GM10248 (cell line): ENCODE measurements around the gene CT45A10.
"Not testable (repeated sequence)": the region's sequence is repeated elsewhere in the genome, so short reads cannot be mapped to it uniquely, and the experiment has no call there.

ENCODE experiments used
- CTCF ChIA-PET: fragments of 300-600 bp; sonication (Branson Sonifier 250); formaldehyde crosslinking; extraction: SDS; loops from one replicate; lab custom pipeline; 2021; ENCODE audit warnings: antibody characterized with exemption; lab: Yijun Ruan, JAX
- POLR2A ChIA-PET: fragments of 350-650 bp; sonication (Branson Sonifier 250); formaldehyde crosslinking; extraction: SDS; loops from one replicate; lab custom pipeline; 2020; ENCODE audit warnings: antibody characterized with exemption; lab: Yijun Ruan, JAX
- DNase-seq: peaks from one replicate; pipeline ENCODE4 v3.0.0; 2012; ENCODE audit errors: extremely low spot score
- CTCF ChIP-seq: IDR thresholded peaks from 2 replicates; pipeline ENCODE4 v1.5.1; 2012; ENCODE audit warnings: mild to moderate bottlenecking, low read depth; ENCODE audit errors: extremely low read depth, missing control alignments, control extremely low read depth

Gene CT45A10

GRCh38 chrX:135893294-135893817 is at the start of gene CT45A10, which contains the start of gene SAGE1:
TSS of gene CT45A10 (minus strand) at chrX:135893444. CDS start at chrX:135885344, 8,100 bp downstream.
TSS of gene SAGE1 (plus strand) at chrX:135893716. CDS start at chrX:135896243, 2,527 bp downstream.
- POLR2A ChIA-PET: no interaction called here
- no peak for DNase-seq
- TF ChIP-seq CTCF: no peak
- CTCF ChIA-PET: no interaction called here

GRCh38 chrX:135931644-135932487 is 38.6 kb upstream of the CT45A10 start:
- ChIA-PET POLR2A (no interaction called here), CTCF (interaction anchor here (1.1 to 2.4 kb wide), 9 partner anchors 9 to 256 kb away, joined by 3 to 12 read pairs (median 4); no protein-coding TSS in a partner anchor)
- TF ChIP-seq CTCF: peak; percentile 50
- peak; percentile 9 for DNase-seq

GRCh38 chrX:135927897-135928296 is 34.7 kb upstream of the CT45A10 start:
- ChIA-PET POLR2A (no interaction called here), CTCF (no interaction called here)
- no peak for DNase-seq
- no peak for TF ChIP-seq CTCF

- POLR2A ChIA-PET: no interaction called here
- DNase-seq: no peak
- CTCF ChIA-PET: no interaction called here
Observed at GRCh38 chrX:135923353-135923752, 30.1 kb upstream of the CT45A10 start.

GRCh38 chrX:135920516-135920915 is 27.3 kb upstream of the CT45A10 start:
- POLR2A ChIA-PET, DNase-seq: not testable (repeated sequence)
- CTCF ChIA-PET: interaction anchor here (1.3 kb wide), 1 partner anchor 12 kb away, joined by 5 read pairs; no protein-coding TSS in a partner anchor

More at GRCh38 chrX:135923353-135923752, 30.1 kb upstream of the CT45A10 start:
- peak; percentile 14 for TF ChIP-seq CTCF

GRCh38 chrX:135914404-135914803 is 21.2 kb upstream of the CT45A10 start:
- TF ChIP-seq CTCF: no peak
- POLR2A ChIA-PET: no interaction called here
- CTCF ChIA-PET: no interaction called here
- no peak for DNase-seq

- CTCF ChIA-PET: no interaction called here
Observed at GRCh38 chrX:135910251-135910650, 17.0 kb upstream of the CT45A10 start.

More at GRCh38 chrX:135910251-135910650, 17.0 kb upstream of the CT45A10 start:
- TF ChIP-seq CTCF: no peak
- POLR2A ChIA-PET: no interaction called here
- no peak for DNase-seq
